Measurements from ENCODE around the gene TMEM26. TPM values are rescaled to one million over a fixed set of nuclear protein-coding genes. Genes with fewer than 3 reads are reported as not detected.

Gene TMEM26
- total RNA-seq, 3 donors from 2014 or later, result 0.75 to 1.2 (median 0.95) TPM

- no peaks in the 10 kb centered on the region for H3K4me1 ChIP-seq (ENCODE audit: low read depth)
- ATAC-seq, result no peak
- no peak for TF ChIP-seq CTCF (IDR thresholded peaks at IDR 0.05)
Observed at GRCh38 chr10:61364619-61365018, 88.6 kb downstream of the TMEM26 start.

GRCh38 chr10:61363006-61363405, 90.2 kb downstream of the TMEM26 start:
- no peak for ATAC-seq
- no peaks in the 10 kb centered on the region for H3K36me3 ChIP-seq (ENCODE audit: low read depth)
- TF ChIP-seq CTCF (IDR thresholded peaks at IDR 0.05), result no peak
- no peaks in the 10 kb centered on the region for H3K9me3 ChIP-seq
- intact Hi-C loops (cut with DNase I, micrococcal nuclease), result no loop called here
- no peak for DNase-seq
- H3K4me3 ChIP-seq, result no peak overlapping the region
- no peaks in the 10 kb centered on the region for H3K4me1 ChIP-seq (ENCODE audit: low read depth)

More at GRCh38 chr10:61364619-61365018, 88.6 kb downstream of the TMEM26 start:
- DNase-seq, result no peak
- intact Hi-C loops (cut with DNase I, micrococcal nuclease), result no loop called here
- H3K9me3 ChIP-seq, result no peaks in the 10 kb centered on the region
- no peak overlapping the region for H3K4me3 ChIP-seq
- H3K36me3 ChIP-seq (ENCODE audit: low read depth), result no peaks in the 10 kb centered on the region

- DNase-seq, result no peak
Observed at GRCh38 chr10:61359452-61359851, 93.7 kb downstream of the TMEM26 start.

GRCh38 chr10:61357687-61358086, 95.5 kb downstream of the TMEM26 start:
- intact Hi-C loops (cut with DNase I, micrococcal nuclease), result no loop called here
- Histone ChIP-seq H3K4me3 (no peak overlapping the region), H3K9me3 (no peaks in the 10 kb centered on the region), H3K4me1 (ENCODE audit: low read depth) (no peaks in the 10 kb centered on the region), H3K36me3 (ENCODE audit: low read depth) (no peaks in the 10 kb centered on the region)
- no peak for DNase-seq
- no peak for ATAC-seq
- TF ChIP-seq CTCF (IDR thresholded peaks at IDR 0.05), result no peak

More at GRCh38 chr10:61359452-61359851, 93.7 kb downstream of the TMEM26 start:
- ATAC-seq, result no peak
- TF ChIP-seq CTCF (IDR thresholded peaks at IDR 0.05), result no peak
- Histone ChIP-seq H3K9me3 (no peaks in the 10 kb centered on the region), H3K36me3 (ENCODE audit: low read depth) (no peaks in the 10 kb centered on the region), H3K4me3 (no peak overlapping the region), H3K4me1 (ENCODE audit: low read depth) (no peaks in the 10 kb centered on the region)
- intact Hi-C loops (cut with DNase I, micrococcal nuclease), result no loop called here

Other genes with a start within 250 kb of the TMEM26 start
- gene CABCOCO1, start 209.5 kb upstream of the TMEM26 start, total RNA-seq, result 1 to 10 TPM in 1 of 3 donors, under 1 TPM in 1, not detected in 1; 0.22 to 3.4 TPM

Measured in mucosa of descending colon (tissue), 3 donors.